SH-SY5Y (cell line): Measurements from ENCODE around the gene NCBP1.

ENCODE experiments used
- GATA2 ChIP-seq: IDR thresholded peaks from 2 replicates; pipeline ENCODE4 v1.6.1; 2011; ENCODE audit warnings: mild to moderate bottlenecking, low read depth, low read length
- GATA3 ChIP-seq: IDR thresholded peaks from 2 replicates; pipeline ENCODE4 v1.6.1; 2011; ENCODE audit warnings: low read depth, mild to moderate bottlenecking, low read length, moderate library complexity

Gene NCBP1

GRCh38 chr9:97615439-97616072 lies 18.1 kb upstream of the NCBP1 start:
- TF ChIP-seq GATA2 (no peak), GATA3 (no peak)

- TF ChIP-seq GATA3 (no peak), GATA2 (no peak)
Observed at GRCh38 chr9:97617939-97618416, 15.6 kb upstream of the NCBP1 start.

GRCh38 chr9:97623946-97624345 lies 9.7 kb upstream of the NCBP1 start:
- TF ChIP-seq GATA3 (no peak), GATA2 (no peak)

- TF ChIP-seq GATA2 (no peak), GATA3 (no peak)
Observed at GRCh38 chr9:97625620-97626019, 8.0 kb upstream of the NCBP1 start.

GRCh38 chr9:97627624-97628023 lies 6.0 kb upstream of the NCBP1 start:
- TF ChIP-seq GATA3 (no peak), GATA2 (no peak)

- TF ChIP-seq GATA3 (no peak), GATA2 (no peak)
Observed at GRCh38 chr9:97628668-97629067, 5.0 kb upstream of the NCBP1 start.

- TF ChIP-seq GATA2 (no peak), GATA3 (no peak)
Observed at GRCh38 chr9:97629156-97629555, 4.5 kb upstream of the NCBP1 start.

GRCh38 chr9:97630591-97630990 lies 3.0 kb upstream of the NCBP1 start:
- TF ChIP-seq GATA2 (no peak), GATA3 (no peak)

GRCh38 chr9:97632248-97632984 lies 1.2 kb upstream of the NCBP1 start:
- TF ChIP-seq GATA3, result no peak
- no peak for TF ChIP-seq GATA2

- TF ChIP-seq GATA3, result no peak
- TF ChIP-seq GATA2, result no peak
Observed at GRCh38 chr9:97633859-97634490, 354 bp downstream of the NCBP1 start.

- TF ChIP-seq GATA2 (no peak), GATA3 (no peak)
Observed at GRCh38 chr9:97635026-97635425, 1.4 kb downstream of the NCBP1 start.

GRCh38 chr9:97636903-97637302 lies 3.3 kb downstream of the NCBP1 start:
- TF ChIP-seq GATA2 (no peak; the same call in 1 of the 2 replicates), GATA3 (no peak)

GRCh38 chr9:97638666-97639065 lies 5.0 kb downstream of the NCBP1 start:
- TF ChIP-seq GATA2 (no peak), GATA3 (no peak)

GRCh38 chr9:97640325-97640724 lies 6.7 kb downstream of the NCBP1 start:
- TF ChIP-seq GATA2 (no peak), GATA3 (no peak)

- TF ChIP-seq GATA2, result no peak
- no peak for TF ChIP-seq GATA3
Observed at GRCh38 chr9:97645720-97646119, 12.1 kb downstream of the NCBP1 start.

GRCh38 chr9:97647996-97648395 lies 14.4 kb downstream of the NCBP1 start:
- TF ChIP-seq GATA2 (no peak), GATA3 (no peak)

- no peak for TF ChIP-seq GATA2
- TF ChIP-seq GATA3, result no peak
Observed at GRCh38 chr9:97651646-97652045, 18.0 kb downstream of the NCBP1 start.
